Erythroblast (primary cell): ENCODE results near the gene AP5Z1.

Experiments used
- DNase-seq, 2 experiments: peaks; one replicate each; lab custom pipeline; 2025; lab: John Stamatoyannopoulos, UW
- GATA1 ChIP-seq: IDR thresholded peaks from 2 replicates; pipeline ENCODE4 v1.6.1; 2011; ENCODE audit warnings: low read depth, mild to moderate bottlenecking, control low read depth, low read length, moderate library complexity
- POLR2A ChIP-seq: IDR thresholded peaks from 2 replicates; pipeline ENCODE4 v1.6.1; 2011; ENCODE audit warnings: mild to moderate bottlenecking, low read length

The AP5Z1 gene

GRCh38 chr7:4753598-4754432 is 21.6 kb upstream of the AP5Z1 start:
- DNase-seq = peak; percentile 66 to 86
- TF ChIP-seq POLR2A (no peak), GATA1 (no peak)

GRCh38 chr7:4754433-4755010 is 20.9 kb upstream of the AP5Z1 start:
- no peak for DNase-seq
- no peak for TF ChIP-seq POLR2A
- no peak for TF ChIP-seq GATA1

- TF ChIP-seq GATA1 = no peak
- TF ChIP-seq POLR2A = no peak
- no peak for DNase-seq
These were observed 20.4 kb upstream of the AP5Z1 start for GRCh38 chr7:4755045-4755444.

- TF ChIP-seq GATA1 = no peak
- TF ChIP-seq POLR2A = no peak
These were observed 17.3 kb upstream of the AP5Z1 start for GRCh38 chr7:4758111-4758510.

GRCh38 chr7:4758791-4759190 is 16.6 kb upstream of the AP5Z1 start:
- TF ChIP-seq POLR2A = no peak
- no peak for TF ChIP-seq GATA1
- DNase-seq = no peak

More at GRCh38 chr7:4758111-4758510, 17.3 kb upstream of the AP5Z1 start:
- no peak for DNase-seq

- no peak for TF ChIP-seq POLR2A
- no peak for TF ChIP-seq GATA1
- DNase-seq = no peak
These were observed 16.2 kb upstream of the AP5Z1 start for GRCh38 chr7:4759211-4759610.

- TF ChIP-seq GATA1 = no peak
- no peak for TF ChIP-seq POLR2A
These were observed 14.5 kb upstream of the AP5Z1 start for GRCh38 chr7:4760952-4761351.

GRCh38 chr7:4762121-4763055 is 13.0 kb upstream of the AP5Z1 start:
- TF ChIP-seq GATA1 (no peak), POLR2A (no peak)
- DNase-seq = no peak

More at GRCh38 chr7:4760952-4761351, 14.5 kb upstream of the AP5Z1 start:
- no peak for DNase-seq

- no peak for DNase-seq
- TF ChIP-seq POLR2A (no peak), GATA1 (no peak)
These were observed 12.2 kb upstream of the AP5Z1 start for GRCh38 chr7:4763091-4763793.

GRCh38 chr7:4763794-4764185 is 11.6 kb upstream of the AP5Z1 start:
- DNase-seq = no peak

GRCh38 chr7:4764402-4765007 is 10.9 kb upstream of the AP5Z1 start:
- no peak for DNase-seq
- TF ChIP-seq POLR2A = no peak
- no peak for TF ChIP-seq GATA1

More at GRCh38 chr7:4763794-4764185, 11.6 kb upstream of the AP5Z1 start:
- TF ChIP-seq POLR2A = no peak
- TF ChIP-seq GATA1 = no peak

- DNase-seq = no peak
- TF ChIP-seq GATA1 = no peak
- TF ChIP-seq POLR2A = no peak
These were observed 9.5 kb upstream of the AP5Z1 start for GRCh38 chr7:4765776-4766490.
